Activated CD8-positive, alpha-beta memory T cell treated with anti-CD3 and anti-CD28 coated beads for 1 hour (primary cell): ENCODE measurements around the gene ZNF777.
A peak's percentile ranks its signal among the peaks of the same experiment; 100 is the strongest.
"Not testable (repeated sequence)": the region's sequence is repeated elsewhere in the genome, so short reads cannot be mapped to it uniquely, and the experiment has no call there.

Source experiments
- DNase-seq, 2 donors: peaks; one replicate each; pipeline ENCODE4 v3.0.0-alpha.2; 2020; ENCODE audit warnings: low read depth in 1 of 2; ENCODE audit errors: extremely low read depth in 1 of 2

The ZNF777 gene

DNA sequence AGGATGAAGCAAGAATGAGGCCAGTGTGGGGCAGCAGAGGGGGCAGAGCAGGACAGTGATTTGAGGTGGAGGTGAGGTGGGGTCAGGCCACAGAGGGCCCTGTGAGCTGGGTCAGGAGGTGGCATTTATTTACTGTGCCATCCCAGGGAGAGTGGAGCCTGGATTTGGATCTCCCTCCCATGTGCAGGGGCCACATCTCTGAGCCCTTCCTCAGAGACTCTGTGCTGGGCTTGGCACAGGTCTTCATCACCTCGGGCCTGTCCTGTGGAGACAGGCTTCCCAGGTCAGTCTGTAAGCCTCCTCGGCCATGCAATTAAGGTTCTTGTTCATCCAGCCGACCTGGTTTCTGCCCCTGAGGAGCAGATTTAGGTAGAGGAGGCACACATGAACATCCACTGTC is 40.9 kb downstream of the ZNF777 start:
- DNase-seq = no peak

DNA sequence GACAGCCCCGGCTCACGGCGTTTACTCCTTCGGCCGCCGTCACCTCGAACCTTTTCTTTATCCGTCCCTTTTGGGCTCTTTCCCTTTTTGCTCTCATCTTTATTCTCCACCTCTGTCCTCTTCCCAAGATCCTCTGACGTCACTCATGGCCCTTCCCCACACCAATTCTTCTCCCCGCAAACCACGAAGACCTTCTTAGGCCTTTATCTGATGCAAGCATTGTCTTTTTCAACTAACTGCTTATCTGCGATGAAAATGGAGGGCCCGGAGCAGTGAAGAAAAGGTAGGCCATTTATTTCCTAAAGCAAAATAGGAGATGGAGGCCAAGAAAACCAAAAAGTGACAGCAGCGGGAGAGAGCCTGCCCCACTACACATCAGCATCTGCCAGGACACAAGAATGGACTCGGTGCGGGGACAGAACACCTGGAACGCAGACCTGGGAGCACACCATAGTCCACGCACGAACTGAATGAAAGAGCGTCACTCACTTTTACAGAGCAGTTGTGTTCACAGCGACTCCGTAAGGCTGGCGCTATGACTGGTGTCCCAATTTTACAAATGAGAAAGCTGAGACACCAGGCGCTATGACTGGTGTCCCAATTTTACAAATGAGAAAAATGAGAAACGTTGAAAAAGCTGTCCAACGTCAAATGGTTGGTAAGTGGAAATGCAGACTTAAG is 45.3 kb downstream of the ZNF777 start:
- DNase-seq = no peak

DNA sequence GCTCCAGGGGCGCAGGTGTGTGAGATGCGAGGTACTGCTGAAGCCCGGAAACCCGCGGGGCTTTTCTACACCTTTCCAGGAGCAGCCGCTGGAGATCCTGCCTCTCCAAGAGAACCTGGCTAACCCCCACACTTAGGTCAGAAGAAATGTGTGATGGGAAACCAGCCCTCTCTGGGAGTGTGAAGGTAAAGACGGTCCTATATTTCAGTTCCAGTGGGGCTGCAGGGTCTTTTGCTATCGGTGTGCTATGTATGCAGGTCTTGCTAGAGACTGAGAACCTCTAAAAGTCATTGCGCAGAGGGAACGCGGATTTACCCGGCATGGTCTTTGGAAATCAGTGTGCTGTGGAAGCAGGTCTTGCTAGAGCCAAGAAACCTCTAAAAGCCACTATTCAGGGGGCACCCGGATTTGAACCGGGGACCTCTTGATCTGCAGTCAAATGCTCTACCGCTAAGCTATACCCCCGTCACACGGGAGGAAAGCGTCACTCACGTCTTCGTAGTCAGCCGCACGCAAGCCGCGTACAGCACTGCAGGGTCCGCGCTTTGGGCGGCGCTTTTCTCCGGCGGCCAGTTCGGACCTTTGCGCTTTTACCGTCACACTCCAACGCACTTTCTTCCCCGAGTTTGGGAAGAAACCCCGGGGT is 46.0 kb downstream of the ZNF777 start:
- peak in 1 of 2 donors; percentile 47 for DNase-seq

DNA sequence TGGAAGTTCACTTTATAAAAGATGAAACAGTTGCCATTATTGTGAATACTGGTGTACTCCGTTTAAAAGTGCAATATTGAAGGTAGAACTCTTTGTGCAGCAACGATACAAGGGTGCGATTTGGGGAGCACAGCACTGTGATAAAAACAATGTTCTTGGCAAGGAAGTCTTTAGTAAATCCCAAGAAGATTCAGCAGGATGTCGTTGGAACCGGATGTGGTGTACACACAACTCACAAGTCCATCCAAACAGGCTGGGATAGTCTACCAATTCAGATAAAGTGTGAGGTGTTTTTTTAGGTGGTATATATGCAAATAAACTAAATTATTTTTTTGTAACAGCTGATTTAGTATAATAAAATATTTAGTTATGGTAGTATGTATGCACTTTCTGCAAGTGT is 46.7 kb downstream of the ZNF777 start:
- no peak for DNase-seq

DNA sequence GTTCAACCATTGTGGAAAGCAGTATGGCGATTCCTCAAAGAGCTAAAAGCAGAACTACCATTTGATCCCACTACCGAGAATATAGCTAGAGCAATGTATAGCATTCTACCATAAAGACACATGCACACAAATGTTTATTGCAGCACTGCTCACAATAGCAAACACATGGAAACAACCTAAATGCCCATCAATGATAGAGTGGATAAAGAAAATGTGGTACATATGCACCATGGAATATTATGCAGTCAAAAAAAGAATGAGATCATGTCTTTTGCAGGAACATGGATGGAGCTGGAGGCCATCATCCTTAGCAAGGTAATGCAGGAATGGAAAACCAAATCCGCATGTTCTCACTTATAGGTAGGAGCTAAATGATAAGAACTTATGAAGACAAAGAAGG is 47.8 kb downstream of the ZNF777 start:
- not testable (repeated sequence) for DNase-seq

DNA sequence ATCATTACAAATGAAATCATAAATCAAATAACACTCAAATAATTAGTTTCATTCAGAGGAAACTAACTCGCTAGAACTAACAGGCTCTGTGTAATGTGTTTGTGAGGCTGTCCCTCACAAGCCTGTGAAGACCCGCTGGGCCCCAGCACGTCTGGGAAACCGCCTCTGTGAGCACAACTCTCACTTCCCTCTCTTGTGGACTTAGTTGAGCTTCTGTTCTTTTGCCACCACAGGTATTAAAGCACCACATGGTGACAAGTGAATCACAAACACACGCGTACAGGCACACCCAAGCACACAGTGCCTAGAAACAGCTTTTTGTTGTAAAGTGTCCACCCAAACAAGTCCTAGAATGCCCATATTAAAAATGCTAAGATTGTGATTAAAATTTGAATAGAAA is 51.0 kb downstream of the ZNF777 start:
- no peak for DNase-seq

DNA sequence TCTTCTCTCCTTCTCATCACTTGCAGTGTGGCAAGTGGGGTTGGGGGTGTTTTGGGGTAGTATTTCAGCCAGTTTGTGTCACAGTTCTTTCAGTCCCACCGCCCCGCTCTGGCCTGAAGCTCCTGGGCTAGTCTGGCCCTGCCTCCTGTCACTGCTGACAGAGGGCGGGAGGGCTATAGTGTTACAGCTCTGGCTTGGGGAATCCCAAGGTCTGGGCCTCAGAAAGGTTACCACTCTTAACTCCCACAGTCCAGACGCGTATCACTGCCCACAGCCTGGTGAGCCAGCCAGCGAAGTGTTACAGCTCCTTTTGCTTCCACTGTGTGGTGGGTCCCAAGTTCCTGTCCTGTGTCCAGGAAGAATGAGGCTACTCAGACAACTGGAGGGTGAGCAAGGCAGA is 56.0 kb downstream of the ZNF777 start:
- DNase-seq = no peak

DNA sequence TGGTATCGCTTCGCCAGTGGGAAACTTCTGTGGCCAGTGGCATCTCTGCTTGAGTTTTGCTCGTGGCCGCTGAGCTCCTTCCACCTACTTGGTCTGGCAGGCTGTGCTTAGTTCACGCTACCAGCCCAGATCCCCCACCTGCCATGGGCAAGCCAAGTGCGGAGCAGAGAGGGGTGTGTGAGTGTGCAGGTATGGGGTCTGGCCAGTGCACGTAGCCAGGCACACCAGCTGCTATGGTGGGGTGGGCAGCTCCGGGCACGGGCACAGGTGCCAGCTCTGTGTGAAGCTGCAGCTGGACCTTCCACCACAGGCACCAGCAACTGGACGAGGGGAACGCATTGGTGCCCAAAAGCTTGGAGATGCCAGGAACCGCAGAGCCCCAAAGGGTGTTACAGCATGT is 56.5 kb downstream of the ZNF777 start:
- no peak for DNase-seq

DNA sequence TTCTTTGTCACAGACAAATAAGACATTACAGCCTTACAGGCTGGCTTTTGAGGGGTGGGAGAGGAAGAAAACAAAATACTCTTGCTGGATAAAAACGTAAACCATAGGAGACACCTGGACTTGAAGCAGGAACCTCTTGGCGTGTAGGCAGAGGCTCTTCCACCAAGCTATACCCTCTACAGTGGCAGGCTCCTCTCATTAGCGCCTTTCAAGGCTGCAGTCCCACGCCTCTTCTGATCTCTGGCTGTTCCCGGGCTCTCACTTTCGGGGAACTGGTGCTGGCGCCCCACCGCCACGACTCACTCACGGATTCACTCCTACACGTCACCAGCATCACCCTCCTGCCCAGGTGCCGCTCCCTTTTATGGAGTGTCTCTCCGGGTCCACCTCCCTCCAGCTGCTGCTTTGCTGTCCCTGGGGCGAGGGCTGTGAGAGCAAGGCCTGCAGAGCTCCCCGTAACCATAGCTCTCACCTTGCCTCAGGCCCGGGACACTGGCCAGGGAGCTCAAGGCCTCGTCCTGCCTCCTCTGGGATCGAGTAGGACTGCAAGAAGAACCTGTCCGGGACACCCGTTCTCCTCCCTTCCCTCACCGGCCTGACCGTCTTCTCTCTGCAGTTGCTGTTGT is 62.6 kb downstream of the ZNF777 start:
- DNase-seq = no peak

DNA sequence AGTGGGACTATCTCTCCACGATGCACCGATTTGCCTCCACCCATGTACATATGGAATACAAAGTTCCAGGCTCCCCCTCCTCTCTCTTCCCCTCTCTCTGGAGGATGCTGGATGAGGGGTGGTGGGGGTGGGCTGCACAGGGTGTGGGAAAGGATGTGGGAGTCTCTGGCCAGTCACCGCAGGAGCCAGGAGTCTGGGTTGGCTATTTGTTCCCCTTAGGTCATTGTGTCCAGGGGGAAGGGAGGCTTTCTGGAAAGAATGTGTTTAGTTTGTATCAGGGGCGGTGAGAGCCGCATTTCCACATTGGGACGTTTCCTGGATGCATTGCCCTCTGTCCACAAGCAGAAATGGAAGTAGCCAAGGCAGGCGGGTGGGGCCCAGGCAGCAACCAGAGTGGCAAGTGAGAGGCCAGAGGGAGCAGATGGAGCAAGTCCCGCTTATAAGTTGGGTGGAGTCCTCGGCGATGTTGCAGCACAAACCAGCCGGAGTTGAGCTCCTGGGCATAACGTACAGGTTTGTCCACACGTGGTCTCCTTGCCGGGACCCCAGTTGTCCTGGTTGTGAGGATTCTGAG is 63.3 kb downstream of the ZNF777 start:
- no peak for DNase-seq

DNA sequence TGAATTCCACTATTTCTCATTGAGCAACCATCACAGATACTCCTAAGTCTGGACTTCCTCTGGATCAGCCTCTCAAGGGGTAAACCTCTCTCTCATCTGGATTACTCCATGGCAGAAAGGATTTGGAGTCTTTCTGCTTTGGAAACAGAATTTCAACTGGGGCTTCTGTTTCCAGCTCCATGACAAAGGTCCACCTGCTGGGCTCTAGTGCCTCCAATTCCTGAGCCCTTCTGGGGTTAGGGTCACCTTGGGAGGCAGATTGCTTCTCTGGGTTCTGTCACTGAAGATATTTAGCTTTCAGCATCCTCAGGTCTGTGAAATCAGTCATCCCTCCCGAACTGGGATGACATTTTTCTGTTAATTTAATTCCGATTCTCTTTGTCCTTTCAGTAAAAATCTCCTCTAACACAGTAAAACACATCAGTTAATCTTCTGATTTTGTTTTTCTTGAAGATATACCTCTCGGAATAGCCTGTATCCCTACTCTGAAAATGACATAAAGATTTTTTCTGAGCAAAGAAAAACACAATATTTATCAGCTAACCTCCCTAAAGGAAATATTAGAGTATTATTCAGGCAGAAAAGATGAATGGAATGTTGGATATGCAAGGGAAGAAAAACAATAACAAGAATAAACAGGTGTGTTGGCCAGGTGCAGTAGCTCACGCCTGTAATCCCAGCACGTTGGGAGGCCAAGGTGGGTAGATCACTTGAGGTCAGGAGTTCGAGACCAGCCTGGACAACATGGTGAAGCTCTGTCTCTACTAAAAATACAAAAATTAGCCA is 72.1 kb downstream of the ZNF777 start:
- not testable (repeated sequence) for DNase-seq

DNA sequence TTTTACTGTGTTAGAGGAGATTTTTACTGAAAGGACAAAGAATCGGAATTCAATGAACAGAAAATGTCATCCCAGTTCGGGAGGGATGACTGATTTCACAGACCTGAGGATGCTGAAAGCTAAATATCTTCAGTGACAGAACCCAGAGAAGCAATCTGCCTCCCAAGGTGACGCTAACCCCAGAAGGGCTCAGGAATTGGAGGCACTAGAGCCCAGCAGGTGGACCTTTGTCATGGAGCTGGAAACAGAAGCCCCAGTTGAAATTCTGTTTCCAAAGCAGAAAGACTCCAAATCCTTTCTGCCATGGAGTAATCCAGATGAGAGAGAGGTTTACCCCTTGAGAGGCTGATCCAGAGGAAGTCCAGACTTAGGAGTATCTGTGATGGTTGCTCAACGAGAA is 74.3 kb downstream of the ZNF777 start:
- not testable (repeated sequence) for DNase-seq

DNA sequence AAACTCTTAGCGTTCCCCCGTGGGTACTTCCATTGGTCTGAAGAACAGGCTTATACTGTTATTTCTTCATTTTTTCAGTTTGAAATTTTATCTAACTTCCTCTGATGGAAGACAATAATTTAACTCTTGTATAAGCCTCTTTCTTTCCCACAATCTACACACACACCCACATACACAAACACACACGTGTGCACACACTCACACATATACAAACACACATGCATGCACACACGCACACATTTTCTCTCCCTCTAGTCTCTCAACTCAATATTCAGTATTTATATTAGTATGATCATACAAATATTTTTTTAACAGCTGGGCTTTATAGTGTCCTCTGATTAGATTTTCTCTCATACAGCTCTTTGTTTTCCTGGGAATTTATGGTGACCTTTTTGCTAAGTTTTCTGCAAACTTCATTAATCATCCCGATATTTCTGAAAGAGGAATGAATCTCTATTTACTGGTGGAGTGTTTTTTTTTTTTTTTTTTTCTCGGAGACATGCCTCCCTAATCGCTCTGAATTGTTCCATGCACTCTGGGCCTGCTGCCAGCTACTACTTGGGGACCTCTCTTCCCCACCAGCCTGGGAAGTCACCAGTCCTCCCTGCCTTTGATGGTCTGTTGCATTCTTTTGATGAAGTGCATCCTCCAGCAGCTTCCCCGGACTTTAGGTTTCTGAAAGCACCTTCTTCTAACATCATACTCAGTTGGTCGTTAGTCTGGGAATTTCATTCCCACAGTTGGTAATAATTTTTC is 75.5 kb downstream of the ZNF777 start:
- DNase-seq = no peak
